Heart left ventricle (tissue), 16 donors: ENCODE data around the gene PI3. TPM values are rescaled to one million over a fixed set of nuclear protein-coding genes. Genes with fewer than 3 reads are reported as not detected.
"Not testable (repeated sequence)": the region's sequence is repeated elsewhere in the genome, so short reads cannot be mapped to it uniquely, and the experiment has no call there.

Source experiments
- ATAC-seq, 4 donors: fragments of 200-7000 bp; cut with Tn5 transposase; one replicate each; pipeline ENCODE4 v1.9.1; 2020 to 2022; ENCODE audit warnings: moderate library complexity in 4 of 4, mild to moderate bottlenecking in 3 of 4, moderate number of reproducible peaks in 1 of 4
- DNase-seq, 5 donors: peaks; one replicate each; pipeline ENCODE4 v3.0.0-alpha.2; 2020
- H3K27ac ChIP-seq, 12 donors: fragments of 200-600 bp; sonication (generic) in 4 of 12; one replicate each; pipeline versions ENCODE4 v1.5.0 to v1.8.0; 2016 to 2022; ENCODE audit warnings: mild to moderate bottlenecking in 2 of 12
- H3K27me3 ChIP-seq, 9 donors: fragments of 200-600 bp; sonication (generic) in 2 of 9; one replicate each; pipeline versions ENCODE4 v1.5.1 to v1.8.0; 2016 to 2022; ENCODE audit warnings: mild to moderate bottlenecking in 3 of 9
- H3K36me3 ChIP-seq, 9 donors: fragments of 200-600 bp; sonication (generic) in 2 of 9; one replicate each; pipeline versions ENCODE4 v1.5.0 to v1.8.0; 2018 to 2022; ENCODE audit warnings: mild to moderate bottlenecking in 2 of 9
- H3K4me1 ChIP-seq, 12 donors: fragments of 200-600 bp; sonication (generic) in 4 of 12; one replicate each; pipeline versions ENCODE4 v1.5.0 to v1.8.0; 2016 to 2022; ENCODE audit warnings: mild to moderate bottlenecking in 3 of 12
- H3K4me3 ChIP-seq, 12 donors: fragments of 200-600 bp; sonication (generic) in 4 of 12; one replicate each; pipeline versions ENCODE4 v1.5.0 to v1.8.0; 2017 to 2022; ENCODE audit warnings: mild to moderate bottlenecking in 9 of 12, moderate library complexity in 4 of 12
- H3K9me3 ChIP-seq, 12 donors: fragments of 200-600 bp; sonication (generic) in 4 of 12; one replicate each; pipeline versions ENCODE4 v1.5.0 to v1.8.0; 2016 to 2022; ENCODE audit warnings: mild to moderate bottlenecking in 1 of 12
- POLR2A ChIP-seq, 2 donors: fragments of 450-650 bp; IDR thresholded peaks; one replicate each; pipeline ENCODE4 v1.6.1; 2017; ENCODE audit warnings: antibody characterized with exemption in 2 of 2, mild to moderate bottlenecking in 2 of 2, moderate library complexity in 2 of 2
- WGBS, 4 donors: extraction: QIAGEN DNeasy Blood & Tissue Kit in 2 of 4; methylation state at CpG; one replicate each; pipeline versions ENCODE4 v1.1.5 to v1.1.7; 2013 to 2018; 5-methylcytosine and 5-hydroxymethylcytosine counted together
- intact Hi-C, 10 donors: fragments of 100-400 bp; cut with DNase I; formaldehyde crosslinking; loops; one replicate each; pipeline versions ENCODE4 v1.11.1 to v1.14.2; 2022
- polyA plus RNA-seq, 2 donors: library from polyadenylated mRNA; stranded (reverse); fragments of 200-250 nt; gene quantifications; one replicate each; pipeline ENCODE4 v1.2.3, GENCODE V29; 2013
- total RNA-seq, 9 donors: library from RNA; depleted of rRNA in 2 of 9; stranded (reverse); fragments of >200 nt in 2 of 9; fragmentation: NEBNext Ultra II Directional in 3 of 9; extraction: Animal tissue kit (Norgen Biotek cat#: 25700) in 3 of 9; gene quantifications; one replicate each; pipeline versions ENCODE4 v1.1.0 to v1.2.4, GENCODE V29; 2016 to 2023
- TF ChIP-seq, protein P1 (sequence below), 12 donors: fragments of 200-600 bp; sonication (generic) in 4 of 12; IDR thresholded peaks; one replicate each; pipeline versions ENCODE4 v1.5.0 to v1.8.0; 2018 to 2022; ENCODE audit warnings: antibody characterized with exemption in 12 of 12, mild to moderate bottlenecking in 5 of 12
- donor health status: ischemic (EF 13 %, LVEDD 7.1; RV severe dilation, severe dysfunction).
- donor health status: healthy with polysubstance abuse.
- donor health status: DM: no; HTN: yes; CAD: no.
- donor health status: DM: no; HTN: no; CAD: no.
- donor health status: ischemic (EF 25% LVEDD 6.9; RV normal size, moderate dysfunction).
- donor health status: ischemic (EF 25% LVEDD 5.7; RV mildly dilated, moderate dysfunction).
- donor health status: healthy.
- donor health status: DM: yes; HTN: yes; CAD: no.
- donor health status: ischemic (EF 35%, LVEDD 5.7; RV mildly dilated, moderate dysfunction).
- donor health status: nonischemic (EF 11% LVEDD 7.7; RV severe dilation, severe dysfunction).
- donor health status: DM: yes; HTN: yes; CAD: no.
- donor health status: PGD.
- donor health status: ischemic (EF 29% LVEDD 5.4; RV normal size, mild dysfunction).
- donor health status: nonischemic (EF 23%, LVEDD 6.1; RV moderate dilation, normal function).

PI3 gene
- total and polyA plus RNA-seq, 11 donors: 0.47 to 0.97 (median 0.55) TPM; not detected in 8

DNA sequence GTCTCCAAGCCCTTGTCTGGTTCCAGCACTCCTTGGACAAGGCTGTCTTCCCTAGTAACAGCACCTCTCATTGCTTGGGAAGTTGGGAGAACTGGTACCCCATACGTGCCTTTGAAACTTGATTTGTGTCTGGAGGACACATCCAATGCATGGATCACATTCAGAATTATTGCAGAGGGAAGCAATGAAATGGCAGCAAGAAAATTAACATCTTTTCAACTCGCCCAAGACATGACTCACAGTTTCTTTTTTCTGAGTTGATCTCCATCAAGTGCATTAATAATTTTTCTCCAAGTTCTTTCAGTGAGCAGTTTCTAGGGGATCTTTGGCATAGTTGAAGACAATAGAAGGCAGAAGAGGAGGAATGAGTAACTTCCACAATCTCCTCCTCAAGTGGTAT lies 22.3 kb upstream of the PI3 start:
- no peak for TF ChIP-seq POLR2A (IDR thresholded peaks at IDR 0.05)
- TF ChIP-seq, protein P1, sequence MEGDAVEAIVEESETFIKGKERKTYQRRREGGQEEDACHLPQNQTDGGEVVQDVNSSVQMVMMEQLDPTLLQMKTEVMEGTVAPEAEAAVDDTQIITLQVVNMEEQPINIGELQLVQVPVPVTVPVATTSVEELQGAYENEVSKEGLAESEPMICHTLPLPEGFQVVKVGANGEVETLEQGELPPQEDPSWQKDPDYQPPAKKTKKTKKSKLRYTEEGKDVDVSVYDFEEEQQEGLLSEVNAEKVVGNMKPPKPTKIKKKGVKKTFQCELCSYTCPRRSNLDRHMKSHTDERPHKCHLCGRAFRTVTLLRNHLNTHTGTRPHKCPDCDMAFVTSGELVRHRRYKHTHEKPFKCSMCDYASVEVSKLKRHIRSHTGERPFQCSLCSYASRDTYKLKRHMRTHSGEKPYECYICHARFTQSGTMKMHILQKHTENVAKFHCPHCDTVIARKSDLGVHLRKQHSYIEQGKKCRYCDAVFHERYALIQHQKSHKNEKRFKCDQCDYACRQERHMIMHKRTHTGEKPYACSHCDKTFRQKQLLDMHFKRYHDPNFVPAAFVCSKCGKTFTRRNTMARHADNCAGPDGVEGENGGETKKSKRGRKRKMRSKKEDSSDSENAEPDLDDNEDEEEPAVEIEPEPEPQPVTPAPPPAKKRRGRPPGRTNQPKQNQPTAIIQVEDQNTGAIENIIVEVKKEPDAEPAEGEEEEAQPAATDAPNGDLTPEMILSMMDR (IDR thresholded peaks at IDR 0.05): no peak
- DNase-seq (no peak), ATAC-seq (no peak)
- H3K9me3 ChIP-seq: no peaks in the 10 kb centered on the region
- H3K27ac ChIP-seq: no peak overlapping the region
- 56 to 66% (median 57%) methylated on average over 2 of the region's 2 CpGs for WGBS, 4 donors
- peaks cover 0 to 4% (median 0%) of the 10 kb centered on the region in 12 donors for H3K4me1 ChIP-seq
- H3K36me3 ChIP-seq: no peaks in the 10 kb centered on the region
- intact Hi-C loops: loop anchor here in 1 of 10 donors (10.0 kb wide), 1 partner anchor 62 kb away; no protein-coding TSS in a partner anchor
- H3K4me3 ChIP-seq: no peak overlapping the region
- peaks cover 0 to 11% (median 0%) of the 10 kb centered on the region in 9 donors for H3K27me3 ChIP-seq

DNA sequence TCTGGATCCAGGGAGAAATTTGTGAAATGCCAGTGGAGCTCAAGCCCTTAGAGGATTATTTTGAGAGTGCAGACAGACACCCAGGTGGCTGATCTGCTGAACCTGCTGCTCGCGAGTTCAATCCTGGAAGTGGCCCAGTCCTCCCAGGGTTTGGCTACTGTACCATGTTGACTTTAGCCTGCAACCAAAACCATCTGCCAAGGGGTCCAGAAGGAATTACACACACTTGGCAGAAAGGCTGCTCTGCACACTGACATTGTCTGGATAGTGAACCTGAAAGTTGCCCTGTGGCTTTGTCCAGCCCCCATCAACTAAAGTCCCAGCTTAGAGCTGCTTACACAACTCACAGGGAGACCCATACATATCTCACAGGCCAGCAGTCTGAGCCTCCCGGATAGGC lies 21.6 kb upstream of the PI3 start:
- 63 to 76% (median 72%) methylated on average over 3 of the region's 3 CpGs for WGBS, 4 donors

DNA sequence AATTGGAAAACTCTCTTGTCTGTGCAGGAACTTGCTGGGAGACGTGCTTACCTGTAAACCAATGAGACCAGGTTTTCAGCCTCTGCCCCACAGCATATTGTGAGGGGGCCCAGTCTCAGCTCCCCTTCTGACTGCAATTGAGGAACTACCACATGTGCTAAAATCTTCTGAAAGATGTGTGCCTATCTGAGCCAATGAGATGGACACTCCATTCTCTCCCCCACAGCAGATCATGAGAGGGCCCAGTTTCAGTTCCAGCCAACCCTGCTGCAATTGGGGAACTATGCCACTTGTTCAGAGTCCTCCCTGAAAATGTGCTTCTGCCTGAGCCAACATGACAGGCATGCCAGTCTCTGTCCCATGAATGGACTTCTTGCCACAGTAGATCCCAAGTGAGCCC lies 20.9 kb upstream of the PI3 start:
- Histone ChIP-seq H3K27ac (no peak overlapping the region), H3K36me3 (no peaks in the 10 kb centered on the region), H3K9me3 (peaks cover 0 to 8% (median 2%) of the 10 kb centered on the region in 12 donors), H3K27me3 (peaks cover 0 to 4% (median 0%) of the 10 kb centered on the region in 9 donors), H3K4me3 (no peak overlapping the region), H3K4me1 (peaks cover 0 to 4% (median 0%) of the 10 kb centered on the region in 12 donors)
- DNase-seq (no peak), ATAC-seq (peak in 1 of 4 donors; percentile 44)
- 40 to 53% (median 46%) methylated on average over 1 of the region's 1 CpG for WGBS, 4 donors
- intact Hi-C loops: loop anchor here in 1 of 10 donors (10.0 kb wide), 1 partner anchor 61 kb away; no protein-coding TSS in a partner anchor
- no peak for TF ChIP-seq POLR2A (IDR thresholded peaks at IDR 0.05)
- TF ChIP-seq, protein P1 (IDR thresholded peaks at IDR 0.05): no peak

More for the DNA sequence above, 21.6 kb upstream of the PI3 start:
- TF ChIP-seq, protein P1 (IDR thresholded peaks at IDR 0.05): no peak
- TF ChIP-seq POLR2A (IDR thresholded peaks at IDR 0.05): no peak
- no peak for ATAC-seq
- H3K27ac ChIP-seq: no peak overlapping the region
- peaks cover 0 to 8% (median 0%) of the 10 kb centered on the region in 9 donors for H3K27me3 ChIP-seq
- no peaks in the 10 kb centered on the region for H3K36me3 ChIP-seq
- no peak for DNase-seq
- intact Hi-C loops: loop anchor here in 1 of 10 donors (10.0 kb wide), 1 partner anchor 62 kb away; no protein-coding TSS in a partner anchor
- peaks cover 0 to 4% (median 0%) of the 10 kb centered on the region in 12 donors for H3K4me1 ChIP-seq
- H3K9me3 ChIP-seq: peaks cover 0 to 2% (median 0%) of the 10 kb centered on the region in 12 donors
- no peak overlapping the region for H3K4me3 ChIP-seq

DNA sequence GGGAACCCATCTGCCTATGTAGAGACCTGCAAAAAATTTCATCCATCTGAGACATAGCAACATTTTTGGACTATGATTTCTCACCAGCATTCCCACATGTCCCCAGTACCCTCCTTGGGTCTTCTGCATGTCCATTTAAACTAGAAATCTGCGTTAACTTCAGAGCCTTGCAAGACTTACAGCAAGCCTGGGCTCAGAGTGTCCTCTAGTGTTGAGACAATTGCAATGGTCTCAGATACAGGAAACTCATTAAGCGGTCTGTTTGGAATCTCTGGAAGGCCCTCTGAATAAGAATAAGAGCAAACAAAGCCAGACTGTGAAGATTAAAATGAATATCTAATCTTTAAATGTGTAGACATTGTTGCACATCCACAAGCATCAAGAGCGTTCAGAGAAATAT lies 20.5 kb upstream of the PI3 start:
- TF ChIP-seq, protein P1 (IDR thresholded peaks at IDR 0.05): no peak
- no peak for TF ChIP-seq POLR2A (IDR thresholded peaks at IDR 0.05)
- WGBS, 4 donors: 54 to 73% (median 67%) methylated on average over 3 of the region's 3 CpGs

DNA sequence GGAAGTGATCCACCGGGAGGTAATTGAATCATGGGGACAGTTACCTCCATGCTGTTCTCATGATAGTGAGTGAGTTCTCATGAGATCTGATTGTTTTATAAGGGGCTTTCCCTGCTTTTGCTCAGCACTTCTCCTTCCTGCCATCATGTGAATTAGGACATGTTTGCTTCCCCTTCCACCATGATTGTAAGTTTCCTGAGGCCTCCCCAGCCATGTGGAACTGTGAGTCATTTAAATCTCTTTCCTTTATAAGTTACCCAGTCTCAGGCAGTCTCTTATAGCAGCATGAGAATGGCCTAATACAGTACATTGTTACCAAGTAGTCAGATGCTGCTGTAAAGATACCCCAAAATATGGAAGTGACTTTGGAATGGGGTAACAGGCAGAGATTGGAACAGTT lies 19.9 kb upstream of the PI3 start:
- WGBS, 4 donors: 77 to 96% (median 91%) methylated on average over 1 of the region's 1 CpG
- DNase-seq, H3K27ac ChIP-seq, H3K4me3 ChIP-seq, H3K27me3 ChIP-seq, H3K4me1 ChIP-seq, H3K36me3 ChIP-seq, ATAC-seq: not testable (repeated sequence)
- intact Hi-C loops: loop anchor here in 1 of 10 donors (10.0 kb wide), 1 partner anchor 60 kb away; no protein-coding TSS in a partner anchor
- peaks cover 0 to 18% (median 9%) of the 10 kb centered on the region in 12 donors for H3K9me3 ChIP-seq

More for the DNA sequence above, 20.5 kb upstream of the PI3 start:
- DNase-seq: no peak
- no peak overlapping the region for H3K27ac ChIP-seq
- ATAC-seq: no peak
- H3K9me3 ChIP-seq: peaks cover 0 to 12% (median 6%) of the 10 kb centered on the region in 12 donors
- H3K4me1 ChIP-seq: peaks cover 0 to 4% (median 0%) of the 10 kb centered on the region in 12 donors
- intact Hi-C loops: loop anchor here in 1 of 10 donors (10.0 kb wide), 1 partner anchor 61 kb away; no protein-coding TSS in a partner anchor
- H3K27me3 ChIP-seq: peaks cover 0 to 4% (median 0%) of the 10 kb centered on the region in 9 donors
- no peak overlapping the region for H3K4me3 ChIP-seq
- no peaks in the 10 kb centered on the region for H3K36me3 ChIP-seq
